NCI-H345 (cell line): Measurements from ENCODE around the gene DAAM2.

Experiments used
- DNase-seq: peaks from one replicate; lab custom pipeline; 2025; lab: John Stamatoyannopoulos, UW

The DAAM2 gene

GRCh38 chr6:39787322-39787721 is 4.9 kb upstream of the DAAM2 start:
- DNase-seq: no peak

- no peak for DNase-seq
These were observed 1.4 kb upstream of the DAAM2 start for GRCh38 chr6:39790772-39791171.

- DNase-seq: peak; percentile 27
These were observed 865 bp upstream of the DAAM2 start for GRCh38 chr6:39791311-39791710.

- DNase-seq: no peak
These were observed 619 bp downstream of the DAAM2 start for GRCh38 chr6:39792540-39793450.

- no peak for DNase-seq
These were observed 1.3 kb downstream of the DAAM2 start for GRCh38 chr6:39793516-39793915.

GRCh38 chr6:39794231-39794630 is 2.1 kb downstream of the DAAM2 start:
- DNase-seq: no peak

GRCh38 chr6:39797751-39798150 is 5.6 kb downstream of the DAAM2 start:
- no peak for DNase-seq

GRCh38 chr6:39800034-39801032 is 8.2 kb downstream of the DAAM2 start:
- no peak for DNase-seq

- DNase-seq: peak; percentile 86
These were observed 9.5 kb downstream of the DAAM2 start for GRCh38 chr6:39801456-39802251.

GRCh38 chr6:39803872-39804271 is 11.7 kb downstream of the DAAM2 start:
- no peak for DNase-seq

- no peak for DNase-seq
These were observed 12.4 kb downstream of the DAAM2 start for GRCh38 chr6:39804466-39805065.

GRCh38 chr6:39806278-39806677 is 14.1 kb downstream of the DAAM2 start:
- no peak for DNase-seq

- DNase-seq: no peak
These were observed 16.2 kb downstream of the DAAM2 start for GRCh38 chr6:39808346-39808745.

- no peak for DNase-seq
These were observed 16.8 kb downstream of the DAAM2 start for GRCh38 chr6:39808964-39809363.

- no peak for DNase-seq
These were observed 19.7 kb downstream of the DAAM2 start for GRCh38 chr6:39811835-39812345.

GRCh38 chr6:39812496-39812852 is 20.3 kb downstream of the DAAM2 start:
- no peak for DNase-seq

GRCh38 chr6:39812853-39813533 is 20.8 kb downstream of the DAAM2 start:
- DNase-seq: peak; percentile 52

GRCh38 chr6:39814236-39814635 is 22.1 kb downstream of the DAAM2 start:
- no peak for DNase-seq

GRCh38 chr6:39815356-39815755 is 23.2 kb downstream of the DAAM2 start:
- DNase-seq: no peak

GRCh38 chr6:39816747-39817146 is 24.6 kb downstream of the DAAM2 start:
- no peak for DNase-seq

- no peak for DNase-seq
These were observed 26.5 kb downstream of the DAAM2 start for GRCh38 chr6:39818695-39819094.
